K562 (cell line): ENCODE measurements around the gene BCL7C. TPM values are rescaled to one million over a fixed set of nuclear protein-coding genes. Genes with fewer than 3 reads are reported as not detected.

ENCODE experiments used
- BRD9 ChIP-seq: fragments of 450-650 bp; IDR thresholded peaks from 2 replicates; pipeline ENCODE4 v1.6.1; 2018; ENCODE audit warnings: low read depth; ENCODE audit not compliant: partially characterized antibody
- CC2D1A ChIP-seq: fragments of 450-650 bp; IDR thresholded peaks from 2 replicates; pipeline ENCODE4 v1.6.1; 2017; ENCODE audit warnings: mild to moderate bottlenecking
- CREBBP ChIP-seq: IDR thresholded peaks from one replicate; pipeline ENCODE4 v1.6.1; 2012; ENCODE audit warnings: low read depth, mild to moderate bottlenecking, control low read depth, inconsistent platforms, low read length
- DMBX1 ChIP-seq: fragments of 250-450 bp; sonication (Bioruptor Pico); IDR thresholded peaks from 2 replicates; pipeline ENCODE4 v1.8.0; 2022; ENCODE audit warnings: inconsistent platforms, mild to moderate bottlenecking, moderate library complexity, borderline replicate concordance
- HBP1 ChIP-seq: fragments of 450-650 bp; formaldehyde crosslinking; IDR thresholded peaks from 2 replicates; pipeline ENCODE4 v1.4.0; 2022; ENCODE audit warnings: missing genetic modification characterization
- HDAC1 ChIP-seq, 2 experiments: fragments of 450-650 bp; IDR thresholded peaks; 2 replicates each; pipeline ENCODE4 v1.6.1; 2016 to 2017; ENCODE audit warnings: inconsistent platforms in 1 of 2, mild to moderate bottlenecking in 1 of 2, moderate library complexity in 1 of 2
- HDGF ChIP-seq: fragments of 450-650 bp; IDR thresholded peaks from 2 replicates; pipeline ENCODE4 v1.6.1; 2016
- HMGN3 ChIP-seq: IDR thresholded peaks from 2 replicates; pipeline ENCODE4 v1.6.1; 2011; ENCODE audit warnings: borderline replicate concordance, low read depth, mild to moderate bottlenecking, mixed read lengths, low read length; ENCODE audit not compliant: insufficient read length; ENCODE audit errors: extremely low read depth
- HNRNPK ChIP-seq: fragments of 200-400 bp; formaldehyde crosslinking; IDR thresholded peaks from one replicate; pipeline ENCODE4 v1.6.1; 2018; ENCODE audit warnings: mild to moderate bottlenecking, low read depth, low read length; ENCODE audit not compliant: poor library complexity, severe bottlenecking
- KLF13 ChIP-seq: fragments of 450-650 bp; IDR thresholded peaks from 2 replicates; pipeline ENCODE4 v1.6.1; 2016; ENCODE audit warnings: missing genetic modification characterization, low read depth, mild to moderate bottlenecking, missing compliant biosample characterization, moderate library complexity, borderline replicate concordance
- RBBP5 ChIP-seq: fragments of 200-600 bp; sonication (generic); IDR thresholded peaks from 2 replicates; pipeline ENCODE4 v1.6.1; 2012; ENCODE audit warnings: borderline replicate concordance, mild to moderate bottlenecking, low read length, control low read depth, inconsistent platforms; ENCODE audit not compliant: insufficient read depth, poor library complexity, severe bottlenecking
- RBM34 ChIP-seq: fragments of 200-400 bp; formaldehyde crosslinking; IDR thresholded peaks from 2 replicates; pipeline ENCODE4 v1.6.1; 2018; ENCODE audit warnings: low read length, borderline replicate concordance; ENCODE audit not compliant: insufficient read depth
- RFX1 ChIP-seq: fragments of 450-650 bp; IDR thresholded peaks from 2 replicates; pipeline ENCODE4 v1.6.1; 2016; ENCODE audit warnings: mild to moderate bottlenecking, moderate library complexity
- SMARCA5 ChIP-seq: fragments of 450-650 bp; IDR thresholded peaks from 2 replicates; pipeline ENCODE4 v1.6.1; 2016
- SRSF3 ChIP-seq: fragments of 200-400 bp; formaldehyde crosslinking; IDR thresholded peaks from 2 replicates; pipeline ENCODE4 v1.6.1; 2016; ENCODE audit warnings: mild to moderate bottlenecking, low read length, moderate library complexity; ENCODE audit not compliant: insufficient read depth
- TAL1 ChIP-seq: fragments of 450-650 bp; IDR thresholded peaks from 2 replicates; pipeline ENCODE4 v1.6.1; 2016; ENCODE audit warnings: mild to moderate bottlenecking
- TRIM28 ChIP-seq: fragments of 450-650 bp; IDR thresholded peaks from 2 replicates; pipeline ENCODE4 v1.6.1; 2017
- XRCC3 ChIP-seq: fragments of 450-650 bp; IDR thresholded peaks from 2 replicates; pipeline ENCODE4 v1.6.1; 2017; ENCODE audit warnings: mild to moderate bottlenecking, moderate library complexity
- ZHX1 ChIP-seq: fragments of 150-350 bp; conservative IDR thresholded peaks from 2 replicates; pipeline ENCODE4 v1.6.1; 2014; ENCODE audit warnings: low read length
- ZNF511 ChIP-seq: sonication (generic); formaldehyde crosslinking; IDR thresholded peaks from 2 replicates; pipeline ENCODE4 v1.8.0; 2022; ENCODE audit warnings: mild to moderate bottlenecking, missing genetic modification reagents
- ZNF77 ChIP-seq: fragments of 250-450 bp; sonication (Bioruptor Pico); IDR thresholded peaks from 2 replicates; pipeline ENCODE4 v1.5.0; 2020
- polyA plus RNA-seq, 8 experiments: library from polyadenylated mRNA; depleted of rRNA in 4 of 8; stranded (reverse) in 5 of 8; unstranded in 3 of 8; fragments of >200 nt; fragmentation: Nextera tagmentation in 2 of 8; fragmentation: Illumina TruSeq in 1 of 8; extraction: Ambion mirVana in 2 of 8; extraction: Trizol in 1 of 8; gene quantifications; 2 replicates each; pipeline versions ENCODE4 v1.2.1 to v1.2.3, GENCODE V29; 2011 to 2014; ENCODE audit warnings: inconsistent platforms in 1 of 8, missing spikeins in 1 of 8
- total RNA-seq, 7 experiments: library from RNA; depleted of rRNA in 6 of 7; stranded (reverse); fragments of >200 nt in 6 of 7; fragmentation: Illumina TruSeq in 2 of 7; extraction: Trizol in 2 of 7; gene quantifications; 2 replicates each; pipeline versions ENCODE4 v1.2.1 to v1.2.3, GENCODE V29; 2011 to 2021; ENCODE audit warnings: low replicate concordance in 1 of 7
- TF ChIP-seq, protein P1 (sequence below), 2 experiments: fragments of 450-650 bp; conservative IDR thresholded peaks; 2 replicates each; pipeline ENCODE4 v1.6.1; 2017; ENCODE audit warnings: mild to moderate bottlenecking in 2 of 2, moderate library complexity in 2 of 2

BCL7C gene
- total and polyA plus RNA-seq, 9 of the 15 experiments (the other 6 are each of a cell fraction or from before 2014, with no cell fraction given) = 1.7 to 85.8 (median 19.6) TPM

DNA sequence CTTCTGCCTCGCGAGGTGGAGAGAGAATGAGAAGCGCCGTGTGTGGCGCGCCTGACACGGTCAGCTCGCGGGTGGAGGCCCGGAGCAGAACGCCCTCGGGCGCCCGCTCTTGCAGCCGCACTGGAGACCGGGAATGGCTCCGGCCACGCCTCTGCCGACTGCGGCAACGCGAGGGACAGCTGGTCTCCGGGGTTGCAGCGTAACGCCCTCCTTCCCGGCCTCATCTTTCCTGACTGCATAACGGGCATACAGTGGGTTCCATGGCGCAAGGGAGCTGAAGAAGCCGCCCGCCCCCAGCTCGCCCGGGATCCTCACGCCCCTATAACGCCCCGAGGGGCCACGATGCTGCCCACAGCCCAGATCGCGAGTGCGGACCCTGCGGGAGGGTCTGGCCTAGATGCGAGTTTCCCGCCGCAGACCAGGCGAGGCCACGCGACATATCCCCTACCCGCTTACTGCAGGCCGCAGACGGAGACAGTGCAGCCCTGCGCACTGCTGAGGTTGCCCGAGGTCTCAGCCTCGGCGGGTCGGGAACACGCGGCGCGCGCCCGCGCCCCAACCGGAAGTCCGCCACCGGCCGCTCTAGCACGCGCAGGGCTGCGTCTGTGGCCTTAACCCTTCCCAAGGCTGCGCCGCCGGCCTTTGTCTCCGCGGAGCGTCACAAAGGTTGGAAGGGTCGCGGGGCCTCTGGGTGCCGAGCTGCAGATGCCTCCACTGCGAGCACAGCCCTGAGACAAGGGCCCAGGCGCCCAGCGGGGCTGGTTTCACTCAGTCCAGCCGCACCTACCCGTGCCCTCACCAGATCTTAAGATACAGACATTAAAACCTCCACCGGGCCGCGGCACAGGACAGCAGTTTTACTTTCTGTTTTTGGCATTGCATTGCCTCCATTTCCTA, 18.8 kb downstream of the BCL7C start (continued):
- TF ChIP-seq ZNF77 (CRISPR knock-in tag) = no peak
- no peak for TF ChIP-seq HBP1
- TF ChIP-seq HDAC1 (IDR thresholded peaks at IDR 0.05) = peak in 1 of 2 experiments; percentile 85; a peak in 2 of 4 replicates
- TF ChIP-seq DMBX1 (CRISPR knock-in tag) = 0 out of 2 replicates have a peak, but pooled peaks have one; percentile 34
- TF ChIP-seq TRIM28 = peak; percentile 76
- no peak for TF ChIP-seq SRSF3
- peak; percentile 89 for TF ChIP-seq RBBP5
- peak; percentile 43; the same call in 1 of the 2 replicates for TF ChIP-seq CC2D1A
- TF ChIP-seq XRCC3 = no peak
- no peak for TF ChIP-seq HNRNPK
- no peak for TF ChIP-seq CREBBP
- no peak for TF ChIP-seq BRD9
- peak; percentile 92 for TF ChIP-seq HMGN3
- TF ChIP-seq KLF13 (tag) = peak; percentile 62
- no peak for TF ChIP-seq TAL1
- TF ChIP-seq SMARCA5 = peak; percentile 84; the same call in 1 of the 2 replicates
- TF ChIP-seq RFX1 = no peak
- TF ChIP-seq RBM34 = no peak
- no peak for TF ChIP-seq HDGF
- TF ChIP-seq ZHX1 = no peak
- peak; percentile 94; the same call in 1 of the 2 replicates for TF ChIP-seq ZNF511 (CRISPR knock-in tag)
- TF ChIP-seq, protein P1, sequence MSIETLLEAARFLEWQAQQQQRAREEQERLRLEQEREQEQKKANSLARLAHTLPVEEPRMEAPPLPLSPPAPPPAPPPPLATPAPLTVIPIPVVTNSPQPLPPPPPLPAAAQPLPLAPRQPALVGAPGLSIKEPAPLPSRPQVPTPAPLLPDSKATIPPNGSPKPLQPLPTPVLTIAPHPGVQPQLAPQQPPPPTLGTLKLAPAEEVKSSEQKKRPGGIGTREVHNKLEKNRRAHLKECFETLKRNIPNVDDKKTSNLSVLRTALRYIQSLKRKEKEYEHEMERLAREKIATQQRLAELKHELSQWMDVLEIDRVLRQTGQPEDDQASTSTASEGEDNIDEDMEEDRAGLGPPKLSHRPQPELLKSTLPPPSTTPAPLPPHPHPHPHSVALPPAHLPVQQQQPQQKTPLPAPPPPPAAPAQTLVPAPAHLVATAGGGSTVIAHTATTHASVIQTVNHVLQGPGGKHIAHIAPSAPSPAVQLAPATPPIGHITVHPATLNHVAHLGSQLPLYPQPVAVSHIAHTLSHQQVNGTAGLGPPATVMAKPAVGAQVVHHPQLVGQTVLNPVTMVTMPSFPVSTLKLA (conservative IDR thresholded peaks at IDR 0.05) = peak; percentile 87 to 93
